T-cell (primary cell): ENCODE data around the gene IGSF3. TPM values are rescaled to one million over a fixed set of nuclear protein-coding genes. Genes with fewer than 3 reads are reported as not detected.

ENCODE experiments used
- ATAC-seq, 4 experiments: fragments of 200-7000 bp in 3 of 4; fragments of 150-1000 bp in 1 of 4; cut with Tn5 transposase; replicated peaks in 1 of 4; 1 replicate in 3 of 4; 2 replicates in 1 of 4; pipeline ENCODE4 v1.10.0; 2021; ENCODE audit warnings: moderate library complexity in 3 of 4, mild to moderate bottlenecking in 2 of 4, moderate number of reproducible peaks in 1 of 4
- CTCF ChIA-PET, 2 donors: fragments of 300-600 bp; sonication (Branson Sonifier 250); formaldehyde crosslinking; loops; one replicate each; lab custom pipeline; 2022; ENCODE audit warnings: antibody characterized with exemption in 2 of 2; lab: Charles Lee
- POLR2A ChIA-PET, 2 donors: fragments of 300-600 bp; sonication (Branson Sonifier 250); formaldehyde crosslinking; loops; one replicate each; lab custom pipeline; 2022; ENCODE audit warnings: antibody characterized with exemption in 2 of 2; lab: Charles Lee
- DNase-seq, 35 experiments: peaks; one replicate each; pipeline versions ENCODE4 v3.0.0 to v3.0.0-alpha.2; 2013 to 2023
- H3K27ac ChIP-seq: one replicate; pipeline ENCODE4 v1.5.1; 2013; ENCODE audit warnings: low read length
- H3K27me3 ChIP-seq, 2 experiments: replicated peaks in 1 of 2; 1 replicate in 1 of 2; 2 replicates in 1 of 2; pipeline versions ENCODE4 v1.6.1 to v1.7.0; 2013; ENCODE audit warnings: low read length in 1 of 2, mixed read lengths in 1 of 2; ENCODE audit not compliant: control insufficient read depth in 2 of 2, insufficient read depth in 2 of 2; ENCODE audit errors: extremely low read depth in 1 of 2
- H3K36me3 ChIP-seq, 2 donors: 1 replicate in 1 of 2; 2 replicates in 1 of 2; pipeline versions ENCODE4 v1.6.1 to v1.7.0; 2013; ENCODE audit warnings: low read length in 1 of 2; ENCODE audit not compliant: control insufficient read depth in 2 of 2, insufficient read depth in 1 of 2; ENCODE audit errors: extremely low read depth in 1 of 2
- H3K4me1 ChIP-seq, 2 experiments: 1 replicate in 1 of 2; 2 replicates in 1 of 2; pipeline versions ENCODE4 v1.6.1 to v1.7.0; 2013; ENCODE audit warnings: low read length in 2 of 2, mixed read lengths in 1 of 2; ENCODE audit not compliant: insufficient read depth in 2 of 2, control insufficient read depth in 1 of 2; ENCODE audit errors: extremely low read depth in 1 of 2
- H3K4me3 ChIP-seq, 2 donors: 1 replicate in 1 of 2; 2 replicates in 1 of 2; pipeline versions ENCODE4 v1.5.1 to v1.7.0; 2013; ENCODE audit warnings: mild to moderate bottlenecking in 2 of 2, low read length in 1 of 2, moderate library complexity in 1 of 2; ENCODE audit not compliant: control insufficient read depth in 1 of 2; ENCODE audit errors: extremely low read depth in 1 of 2
- H3K9me3 ChIP-seq: 2 replicates; pipeline ENCODE4 v1.7.0; 2013
- H3K27ac Mint-ChIP-seq, 2 donors: one replicate each; pipeline ENCODE4 v1.8.0; 2020 to 2021; ENCODE audit warnings: mild to moderate bottlenecking in 2 of 2, mixed read lengths in 2 of 2
- H3K27me3 Mint-ChIP-seq, 2 donors: one replicate each; pipeline ENCODE4 v1.8.0; 2021 to 2022; ENCODE audit warnings: mixed read lengths in 2 of 2
- H3K36me3 Mint-ChIP-seq: one replicate; pipeline ENCODE4 v1.8.0; 2021; ENCODE audit warnings: mixed read lengths
- H3K4me1 Mint-ChIP-seq, 3 donors: one replicate each; pipeline ENCODE4 v1.8.0; 2020 to 2022; ENCODE audit warnings: mixed read lengths in 3 of 3, mild to moderate bottlenecking in 1 of 3
- H3K4me3 Mint-ChIP-seq, 3 donors: one replicate each; pipeline ENCODE4 v1.8.0; 2020 to 2022; ENCODE audit warnings: mild to moderate bottlenecking in 3 of 3, mixed read lengths in 3 of 3, moderate library complexity in 3 of 3
- H3K9me3 Mint-ChIP-seq, 3 donors: one replicate each; pipeline ENCODE4 v1.8.0; 2020 to 2022; ENCODE audit warnings: mixed read lengths in 3 of 3
- WGBS: methylation state at CpG from one replicate; pipeline ENCODE4 v1.1.5; 2013; ENCODE audit warnings: missing lambda C conversion rate; ENCODE audit not compliant: insufficient coverage; 5-methylcytosine and 5-hydroxymethylcytosine counted together
- total RNA-seq, 35 experiments: library from RNA in 6 of 35; stranded (reverse) in 6 of 35; fragments of 120-200 nt in 1 of 35; gene quantifications; one replicate each; pipeline versions ENCODE4 v1.2.1 to v1.2.4 and lab custom pipeline; 2013 to 2026

IGSF3 gene
- total RNA-seq, 5 donors from 2014 or later (not counting 1 experiment from before 2014, with no cell fraction given) = 0.05 to 0.30 (median 0.24) TPM; not detected in 1

DNA sequence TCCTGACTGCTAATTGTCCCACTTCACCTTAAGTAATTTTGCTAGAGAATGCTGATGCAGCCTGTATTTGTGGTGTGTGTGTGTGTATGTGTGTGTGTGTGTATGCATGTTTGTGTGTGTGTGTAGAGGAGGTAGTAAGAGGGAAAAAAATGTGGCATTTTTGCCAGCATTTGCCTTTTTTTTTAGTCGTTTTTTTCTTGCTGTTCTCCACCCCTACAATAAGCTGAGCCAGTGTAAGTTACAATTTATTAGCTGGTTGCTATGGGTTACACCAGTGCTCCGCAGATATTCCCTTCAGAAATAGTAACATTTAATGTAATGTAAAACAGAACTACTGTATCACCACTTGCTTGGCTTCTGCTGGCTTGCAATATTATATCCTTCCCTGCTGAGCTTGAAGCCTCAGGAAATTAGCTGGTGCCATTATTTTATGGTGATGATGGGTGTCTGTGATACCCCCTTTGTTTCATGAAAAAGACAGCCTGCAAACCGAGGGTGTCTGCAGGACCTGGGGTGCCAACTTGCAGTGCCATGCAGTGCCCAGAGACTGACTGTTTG, 23.4 kb upstream of the IGSF3 start:
- H3K9me3 ChIP-seq = no peaks in the 10 kb centered on the region
- no peak overlapping the region for H3K4me3 ChIP-seq
- no peak for DNase-seq
- ATAC-seq = no peak
- no peaks in the 10 kb centered on the region for H3K36me3 Mint-ChIP-seq
- no peaks in the 10 kb centered on the region for H3K4me1 ChIP-seq
- 11% methylated on average over 1 of the region's 3 CpGs for WGBS
- no peak overlapping the region for H3K27ac Mint-ChIP-seq
- ChIA-PET CTCF (interaction anchor here in 1 of 2 donors (0.7 kb wide), 1 partner anchor 658 kb away, joined by 3 read pairs; no protein-coding TSS in a partner anchor), POLR2A (no interaction called here)
- no peaks in the 10 kb centered on the region for H3K9me3 Mint-ChIP-seq
- peaks cover 5% of the 10 kb centered on the region in 2 donors for H3K27me3 Mint-ChIP-seq
- no peak overlapping the region for H3K27ac ChIP-seq
- no peaks in the 10 kb centered on the region for H3K36me3 ChIP-seq
- H3K4me1 Mint-ChIP-seq = no peaks in the 10 kb centered on the region
- peaks cover 0 to 12% of the 10 kb centered on the region in 2 experiments for H3K27me3 ChIP-seq
- no peak overlapping the region for H3K4me3 Mint-ChIP-seq

GRCh38 chr1:116690396-116690848, 22.9 kb upstream of the IGSF3 start:
- 73% methylated on average over 2 of the region's 2 CpGs for WGBS
- H3K4me3 ChIP-seq = no peak overlapping the region
- H3K4me1 ChIP-seq = no peaks in the 10 kb centered on the region
- no peaks in the 10 kb centered on the region for H3K9me3 Mint-ChIP-seq
- H3K27ac ChIP-seq = no peak overlapping the region
- ATAC-seq (no peak), DNase-seq (no peak)
- H3K36me3 ChIP-seq = no peaks in the 10 kb centered on the region
- H3K4me1 Mint-ChIP-seq = no peaks in the 10 kb centered on the region
- H3K4me3 Mint-ChIP-seq = no peak overlapping the region
- no peaks in the 10 kb centered on the region for H3K36me3 Mint-ChIP-seq
- peaks cover 0 to 12% of the 10 kb centered on the region in 2 experiments for H3K27me3 ChIP-seq
- H3K9me3 ChIP-seq = no peaks in the 10 kb centered on the region
- ChIA-PET POLR2A (no interaction called here), CTCF (no interaction called here)
- H3K27me3 Mint-ChIP-seq = peaks cover 5% of the 10 kb centered on the region in 2 donors
- no peak overlapping the region for H3K27ac Mint-ChIP-seq

DNA sequence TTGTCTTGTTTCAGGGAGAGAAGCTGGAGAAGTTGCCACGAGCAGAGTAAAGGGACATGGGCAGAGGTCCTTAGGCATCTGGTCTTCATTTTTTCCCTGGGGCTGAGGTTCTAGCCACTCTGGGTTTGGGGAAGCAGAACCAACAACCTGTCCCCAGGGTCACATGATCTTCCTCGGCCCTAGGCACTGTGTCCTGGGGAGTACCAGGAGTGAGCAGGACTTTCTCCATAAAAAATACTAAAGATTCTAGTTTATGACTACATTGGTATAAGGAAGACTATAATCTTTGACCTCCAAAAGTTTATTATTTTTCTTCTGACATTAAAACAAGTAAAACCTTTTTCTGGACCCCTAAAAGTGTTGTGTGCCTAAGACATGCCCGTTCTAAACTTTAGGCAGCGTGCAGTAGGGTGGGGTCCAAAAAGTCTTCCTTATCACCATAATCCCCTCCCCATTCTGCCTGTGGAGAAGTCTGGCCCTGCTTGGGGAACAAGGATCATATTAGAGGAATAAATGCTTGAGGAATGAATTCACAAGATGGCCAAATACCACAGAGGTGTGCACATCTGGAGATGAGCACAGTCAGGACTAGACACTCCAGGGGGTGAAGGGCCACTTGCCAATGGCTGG, 19.3 kb upstream of the IGSF3 start:
- no peaks in the 10 kb centered on the region for H3K9me3 ChIP-seq
- Mint-ChIP-seq H3K27me3 (peaks cover 0 to under 1% of the 10 kb centered on the region in 2 donors), H3K9me3 (no peaks in the 10 kb centered on the region), H3K36me3 (no peaks in the 10 kb centered on the region), H3K4me3 (no peak overlapping the region), H3K4me1 (no peaks in the 10 kb centered on the region), H3K27ac (no peak overlapping the region)
- H3K36me3 ChIP-seq = no peaks in the 10 kb centered on the region
- no peak overlapping the region for H3K27ac ChIP-seq
- WGBS = 82% methylated on average over 1 of the region's 4 CpGs
- no peak for ATAC-seq
- H3K27me3 ChIP-seq = peaks cover 0 to 2% of the 10 kb centered on the region in 2 experiments
- DNase-seq = no peak
- no peaks in the 10 kb centered on the region for H3K4me1 ChIP-seq
- CTCF ChIA-PET = no interaction called here
- POLR2A ChIA-PET = no interaction called here
- no peak overlapping the region for H3K4me3 ChIP-seq

- Mint-ChIP-seq H3K27ac (no peak overlapping the region), H3K36me3 (no peaks in the 10 kb centered on the region), H3K9me3 (no peaks in the 10 kb centered on the region), H3K4me1 (no peaks in the 10 kb centered on the region), H3K27me3 (no peaks in the 10 kb centered on the region), H3K4me3 (no peak overlapping the region)
- CTCF ChIA-PET = no interaction called here
- Histone ChIP-seq H3K27ac (no peak overlapping the region), H3K27me3 (peaks cover 0 to 1% of the 10 kb centered on the region in 2 experiments), H3K4me3 (no peak overlapping the region), H3K4me1 (no peaks in the 10 kb centered on the region), H3K36me3 (no peaks in the 10 kb centered on the region), H3K9me3 (no peaks in the 10 kb centered on the region)
- DNase-seq (no peak), ATAC-seq (no peak)
- POLR2A ChIA-PET = no interaction called here
- 96% methylated on average over 4 of the region's 7 CpGs for WGBS
These were observed 18.6 kb upstream of the IGSF3 start for GRCh38 chr1:116686175-116686574.

DNA sequence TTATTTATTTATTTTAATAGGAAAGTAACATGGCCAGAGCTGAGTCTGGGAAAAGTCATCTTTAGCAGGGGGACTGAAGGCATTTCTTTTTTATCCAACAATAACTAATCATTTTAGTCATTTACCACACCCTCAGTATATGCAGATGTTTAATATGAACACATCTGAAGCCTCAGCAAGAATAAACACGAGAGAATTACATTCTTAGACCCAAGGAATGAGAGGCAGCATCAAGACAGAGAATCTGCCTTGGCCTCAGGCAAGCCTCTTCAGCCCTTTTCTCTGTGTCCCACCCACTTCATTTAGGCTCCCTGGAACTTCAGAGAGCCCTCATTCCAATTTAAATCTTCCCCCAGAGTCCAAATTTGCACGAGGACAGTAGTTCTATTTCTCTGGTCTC, 17.0 kb upstream of the IGSF3 start:
- H3K27me3 ChIP-seq = peaks cover 0 to 5% of the 10 kb centered on the region in 2 experiments
- 77% methylated on average over 2 of the region's 2 CpGs for WGBS
- H3K36me3 ChIP-seq = no peaks in the 10 kb centered on the region
- Mint-ChIP-seq H3K27ac (no peak overlapping the region), H3K4me3 (no peak overlapping the region), H3K4me1 (no peaks in the 10 kb centered on the region), H3K27me3 (no peaks in the 10 kb centered on the region), H3K9me3 (no peaks in the 10 kb centered on the region), H3K36me3 (no peaks in the 10 kb centered on the region)
- H3K4me3 ChIP-seq = no peak overlapping the region
- CTCF ChIA-PET = no interaction called here
- POLR2A ChIA-PET = no interaction called here
- no peak for DNase-seq
- H3K27ac ChIP-seq = no peak overlapping the region
- no peaks in the 10 kb centered on the region for H3K4me1 ChIP-seq
- ATAC-seq = no peak
- no peaks in the 10 kb centered on the region for H3K9me3 ChIP-seq

- ATAC-seq = no peak
- no peaks in the 10 kb centered on the region for H3K36me3 ChIP-seq
- no peaks in the 10 kb centered on the region for H3K4me1 ChIP-seq
- CTCF ChIA-PET = no interaction called here
- no peak overlapping the region for H3K27ac ChIP-seq
- POLR2A ChIA-PET = no interaction called here
- H3K4me3 Mint-ChIP-seq = no peak overlapping the region
- no peaks in the 10 kb centered on the region for H3K9me3 ChIP-seq
- H3K9me3 Mint-ChIP-seq = no peaks in the 10 kb centered on the region
- DNase-seq = no peak
- no peaks in the 10 kb centered on the region for H3K4me1 Mint-ChIP-seq
- no peak overlapping the region for H3K4me3 ChIP-seq
- H3K27me3 Mint-ChIP-seq = peaks cover 4 to 5% of the 10 kb centered on the region in 2 donors
- H3K36me3 Mint-ChIP-seq = no peaks in the 10 kb centered on the region
- WGBS = 89% methylated on average over 1 of the region's 4 CpGs
- no peak overlapping the region for H3K27ac Mint-ChIP-seq
- peaks cover 0 to 7% of the 10 kb centered on the region in 2 experiments for H3K27me3 ChIP-seq
These were observed 15.2 kb upstream of the IGSF3 start for GRCh38 chr1:116682641-116683221.
